Brain microvascular endothelial cell (primary cell): ENCODE measurements around the gene RBM45.

ENCODE experiments used
- DNase-seq: peaks from one replicate; pipeline ENCODE4 v3.0.0-alpha.2; 2020
- H3K27ac ChIP-seq: fragments of 250-450 bp; sonication (Bioruptor Pico); 2 replicates; pipeline ENCODE4 v1.5.1; 2020; ENCODE audit warnings: mild to moderate bottlenecking, moderate library complexity
- H3K27me3 ChIP-seq: fragments of 250-450 bp; sonication (Bioruptor Pico); replicated peaks from 2 replicates; pipeline ENCODE4 v1.5.1; 2020; ENCODE audit warnings: mild to moderate bottlenecking
- H3K36me3 ChIP-seq: fragments of 250-450 bp; sonication (Bioruptor Pico); replicated peaks from 2 replicates; pipeline ENCODE4 v1.5.1; 2020; ENCODE audit warnings: mild to moderate bottlenecking
- H3K4me3 ChIP-seq: 2 replicates; pipeline ENCODE4 v1.5.1; 2011; ENCODE audit warnings: low read depth, mild to moderate bottlenecking, control low read depth, low read length, moderate library complexity
- CTCF ChIP-seq: IDR thresholded peaks from 2 replicates; pipeline ENCODE4 v1.5.1; 2011; ENCODE audit warnings: low read depth, mild to moderate bottlenecking, moderate library complexity, low read length, control low read depth, inconsistent platforms; ENCODE audit errors: missing control alignments
- in situ Hi-C: cut with HindIII; loops from 2 replicates; pipeline ENCODE4 v1.10.0; 2017; ENCODE audit warnings: low sequenced_read_pairs, low pct_ligation_motif_present

Gene RBM45

GRCh38 chr2:178125125-178125524 is 12.9 kb downstream of the RBM45 start:
- no peak for TF ChIP-seq CTCF
- no peak for DNase-seq
- no peak overlapping the region for H3K4me3 ChIP-seq
- in situ Hi-C loops: loop anchor here (25.0 kb wide), 2 partner anchors 162 to 287 kb away; no protein-coding TSS in a partner anchor
- H3K27me3 ChIP-seq: no peaks in the 10 kb centered on the region
- no peak overlapping the region for H3K27ac ChIP-seq
- H3K36me3 ChIP-seq: peaks cover 7% of the 10 kb centered on the region

- no peak for DNase-seq
- no peak for TF ChIP-seq CTCF
- Histone ChIP-seq H3K36me3 (peaks cover 7% of the 10 kb centered on the region), H3K27ac (no peak overlapping the region), H3K27me3 (no peaks in the 10 kb centered on the region), H3K4me3 (no peak overlapping the region)
- in situ Hi-C loops: loop anchor here (25.0 kb wide), 2 partner anchors 161 to 286 kb away; no protein-coding TSS in a partner anchor
Measured at GRCh38 chr2:178125862-178126261, 13.6 kb downstream of the RBM45 start.

GRCh38 chr2:178128836-178129630 is 16.8 kb downstream of the RBM45 start:
- H3K4me3 ChIP-seq: no peak overlapping the region
- in situ Hi-C loops: loop anchor here (25.0 kb wide), 2 partner anchors 158 to 283 kb away; no protein-coding TSS in a partner anchor
- H3K27ac ChIP-seq: no peak overlapping the region
- H3K27me3 ChIP-seq: no peaks in the 10 kb centered on the region
- peaks cover 5% of the 10 kb centered on the region for H3K36me3 ChIP-seq
- TF ChIP-seq CTCF: no peak
- DNase-seq: peak; percentile 7

- in situ Hi-C loops: loop anchor here (25.0 kb wide), 2 partner anchors 151 to 276 kb away; no protein-coding TSS in a partner anchor
- no peak overlapping the region for H3K27ac ChIP-seq
Measured at GRCh38 chr2:178136321-178137025, 24.2 kb downstream of the RBM45 start.

More at GRCh38 chr2:178136321-178137025, 24.2 kb downstream of the RBM45 start:
- Histone ChIP-seq H3K36me3 (no peaks in the 10 kb centered on the region), H3K27me3 (no peaks in the 10 kb centered on the region), H3K4me3 (no peak overlapping the region)
- TF ChIP-seq CTCF: no peak
- DNase-seq: no peak
